ENCODE results near the gene EFNA4. TPM values are rescaled to one million over a fixed set of nuclear protein-coding genes. Genes with fewer than 3 reads are reported as not detected.

The EFNA4 gene
- total RNA-seq, 1 experiment from 2014 or later, result 9.8 TPM

GRCh38 chr1:155107309-155108264 lies 44.0 kb downstream of the EFNA4 start:
- Histone ChIP-seq H3K4me1 (ENCODE audit: control insufficient read depth in 1 of 2, insufficient read depth in 2 of 2, low read length in 2 of 2) (peaks cover 0 to 3% of the 10 kb centered on the region in 2 experiments; a peak in 1 of 4 replicates), H3K4me2 (ENCODE audit: low read length) (no peak overlapping the region), H4K20me1 (ENCODE audit: insufficient read depth) (no peaks in the 10 kb centered on the region), H3K36me3 (ENCODE audit: control insufficient read depth in 1 of 2, insufficient read depth in 2 of 2, low read length in 2 of 2) (no peaks in the 10 kb centered on the region), H3K27me3 (ENCODE audit: insufficient read depth, low read length) (no peaks in the 10 kb centered on the region), H3K79me2 (ENCODE audit: insufficient read depth, low read length) (no peaks in the 10 kb centered on the region), H3K4me3 (replicated peaks in 1 of 2; ENCODE audit: low read depth in 1 of 2, low read length in 2 of 2) (no peak overlapping the region), H3K27ac (ENCODE audit: low read depth, low read length) (no peak overlapping the region), H3K9me3 (ENCODE audit: control insufficient read depth in 1 of 2, insufficient read depth in 1 of 2, low read depth in 1 of 2, low read length in 2 of 2) (no peaks in the 10 kb centered on the region), H2AFZ (ENCODE audit: low read depth, low read length, poor library complexity, severe bottlenecking) (no peak overlapping the region), H3K9me2 (ENCODE audit: insufficient read depth) (no peaks in the 10 kb centered on the region), H3K9ac (ENCODE audit: low read length) (no peak overlapping the region)
- BruUV-seq (replicated peaks), result no TSS peak
- RAD21 ChIA-PET (ENCODE audit: low non-redundant PET in 1 of 2, low total read pairs in 2 of 2, uncharacterized antibody in 2 of 2, unreplicated experiment in 2 of 2), result no interaction called here
- no peak for TF ChIP-seq MAX (IDR thresholded peaks at IDR 0.05)
- no peak for TF ChIP-seq TCF7L2 (IDR thresholded peaks at IDR 0.05; ENCODE audit: borderline replicate concordance, extremely low read depth, insufficient read depth, insufficient read length)
- no peak for TF ChIP-seq EZH2 (IDR thresholded peaks at IDR 0.05)
- TF ChIP-seq ZNF274 (IDR thresholded peaks at IDR 0.05; ENCODE audit: low read depth, low read length), result no peak
- no peak for TF ChIP-seq YY1 (IDR thresholded peaks at IDR 0.05; ENCODE audit: extremely low read depth, insufficient replicate concordance, low read depth, low read length)
- no peak for TF ChIP-seq FOSL1 (IDR thresholded peaks at IDR 0.05; ENCODE audit: low read depth)
- 0 out of 6 replicates have a peak, but pooled peaks of 1 of the 3 experiments have one; percentile 10 for TF ChIP-seq CTCF (IDR thresholded peaks at IDR 0.05 in 2 of 3, conservative IDR thresholded peaks at IDR 0.05 in 1 of 3; ENCODE audit: borderline replicate concordance in 1 of 3, insufficient read depth in 1 of 3, low read depth in 2 of 3, low read length in 2 of 3)
- TF ChIP-seq CBX3 (IDR thresholded peaks at IDR 0.05; ENCODE audit: low read depth), result no peak
- peak; percentile 14; the same call in 1 of the 2 replicates for TF ChIP-seq RAD21 (IDR thresholded peaks at IDR 0.05; ENCODE audit: low read depth)
- no peak for TF ChIP-seq ATF3 (IDR thresholded peaks at IDR 0.05)
- TF ChIP-seq ZBTB33 (IDR thresholded peaks at IDR 0.05; ENCODE audit: extremely low read depth, insufficient replicate concordance, low read length), result no peak
- no peak for TF ChIP-seq REST (IDR thresholded peaks at IDR 0.05; ENCODE audit: low read depth)
- TF ChIP-seq SRF (IDR thresholded peaks at IDR 0.05; ENCODE audit: low read depth), result no peak
- TF ChIP-seq POLR2AphosphoS5 (IDR thresholded peaks at IDR 0.05; ENCODE audit: low read depth, low read length), result no peak
- TF ChIP-seq POLR2A (IDR thresholded peaks at IDR 0.05; ENCODE audit: borderline replicate concordance, extremely low read depth, insufficient read depth, insufficient read length), result no peak
- TF ChIP-seq JUND (IDR thresholded peaks at IDR 0.05), result no peak
- TF ChIP-seq ZFX (IDR thresholded peaks at IDR 0.05), result no peak
- DNase-seq (ENCODE audit: low read depth, low spot score) (no peak), ATAC-seq (peak; percentile 49; the same call in 1 of the 2 replicates)
- POLR2A ChIA-PET, result no interaction called here
- intact Hi-C loops (cut with micrococcal nuclease), result no loop called here
- CTCF ChIA-PET, result interaction anchor here (1.0 to 2.7 kb wide), 4 partner anchors 10 to 66 kb away, joined by 3 to 10 read pairs (median 5); partner anchors contain the start of genes KRTCAP2 and TRIM46
